ENCODE results near the gene NEGR1.

The NEGR1 gene

GRCh38 chr1:71399594-71399993, 882.7 kb downstream of the NEGR1 start:
- no peak for DNase-seq (ENCODE audit: low spot score)
- no peak for TF ChIP-seq CTCF (IDR thresholded peaks at IDR 0.05; ENCODE audit: extremely low read depth, insufficient read depth, missing control alignments)
- in situ Hi-C loops (cut with MboI; ENCODE audit: low pct_unique_long_range_greater_than_20kb, low sequenced_read_pairs, unreplicated experiment): no loop called here

GRCh38 chr1:71393301-71393700, 889.0 kb downstream of the NEGR1 start:
- in situ Hi-C loops (cut with MboI; ENCODE audit: low pct_unique_long_range_greater_than_20kb, low sequenced_read_pairs, unreplicated experiment): no loop called here
- TF ChIP-seq CTCF (IDR thresholded peaks at IDR 0.05; ENCODE audit: extremely low read depth, insufficient read depth, missing control alignments): no peak
- DNase-seq (ENCODE audit: low spot score): no peak

GRCh38 chr1:71390518-71390917, 891.8 kb downstream of the NEGR1 start:
- DNase-seq (ENCODE audit: low spot score): no peak
- in situ Hi-C loops (cut with MboI; ENCODE audit: low pct_unique_long_range_greater_than_20kb, low sequenced_read_pairs, unreplicated experiment): no loop called here
- TF ChIP-seq CTCF (IDR thresholded peaks at IDR 0.05; ENCODE audit: extremely low read depth, insufficient read depth, missing control alignments): no peak

GRCh38 chr1:71377886-71378285, 904.5 kb downstream of the NEGR1 start:
- no peak for DNase-seq (ENCODE audit: low spot score)
- in situ Hi-C loops (cut with MboI; ENCODE audit: low pct_unique_long_range_greater_than_20kb, low sequenced_read_pairs, unreplicated experiment): no loop called here
- TF ChIP-seq CTCF (IDR thresholded peaks at IDR 0.05; ENCODE audit: extremely low read depth, insufficient read depth, missing control alignments): no peak

GRCh38 chr1:71372496-71372895, 909.8 kb downstream of the NEGR1 start:
- no peak for DNase-seq (ENCODE audit: low spot score)
- in situ Hi-C loops (cut with MboI; ENCODE audit: low pct_unique_long_range_greater_than_20kb, low sequenced_read_pairs, unreplicated experiment): no loop called here
- no peak for TF ChIP-seq CTCF (IDR thresholded peaks at IDR 0.05; ENCODE audit: extremely low read depth, insufficient read depth, missing control alignments)

GRCh38 chr1:71371581-71371980, 910.8 kb downstream of the NEGR1 start:
- TF ChIP-seq CTCF (IDR thresholded peaks at IDR 0.05; ENCODE audit: extremely low read depth, insufficient read depth, missing control alignments): no peak
- in situ Hi-C loops (cut with MboI; ENCODE audit: low pct_unique_long_range_greater_than_20kb, low sequenced_read_pairs, unreplicated experiment): no loop called here
- no peak for DNase-seq (ENCODE audit: low spot score)

GRCh38 chr1:71364236-71364635, 918.1 kb downstream of the NEGR1 start:
- in situ Hi-C loops (cut with MboI; ENCODE audit: low pct_unique_long_range_greater_than_20kb, low sequenced_read_pairs, unreplicated experiment): no loop called here
- no peak for TF ChIP-seq CTCF (IDR thresholded peaks at IDR 0.05; ENCODE audit: extremely low read depth, insufficient read depth, missing control alignments)
- no peak for DNase-seq (ENCODE audit: low spot score)

Data from GM13977 (cell line).